Progenitor cell of endocrine pancreas (in vitro differentiated cells): Measurements from ENCODE around the gene TMPO. TPM values are rescaled to one million over a fixed set of nuclear protein-coding genes. Genes with fewer than 3 reads are reported as not detected.
"Not testable (repeated sequence)": the region's sequence is repeated elsewhere in the genome, so short reads cannot be mapped to it uniquely, and the experiment has no call there.

Experiments used
- DNase-seq: peaks from one replicate; pipeline ENCODE4 v3.0.0; 2021; ENCODE audit warnings: low spot score; ENCODE audit not compliant: unreplicated experiment
- H3K27ac Mint-ChIP-seq: 2 replicates; pipeline ENCODE4 v1.8.0; 2021; ENCODE audit warnings: mild to moderate bottlenecking, moderate library complexity, mixed read lengths
- H3K27me3 Mint-ChIP-seq: 2 replicates; pipeline ENCODE4 v1.8.0; 2021; ENCODE audit warnings: mixed read lengths
- H3K36me3 Mint-ChIP-seq: 2 replicates; pipeline ENCODE4 v1.8.0; 2022; ENCODE audit warnings: mixed read lengths; ENCODE audit not compliant: insufficient read depth
- H3K4me1 Mint-ChIP-seq: 2 replicates; pipeline ENCODE4 v1.8.0; 2021; ENCODE audit warnings: low read depth, mixed read lengths
- H3K4me3 Mint-ChIP-seq: 2 replicates; pipeline ENCODE4 v1.8.0; 2021; ENCODE audit warnings: low read depth, mild to moderate bottlenecking, moderate library complexity, mixed read lengths
- H3K9me3 Mint-ChIP-seq: 2 replicates; pipeline ENCODE4 v1.8.0; 2021; ENCODE audit warnings: low read depth, mixed read lengths
- CTCF ChIP-seq: fragments of 200-600 bp; sonication (generic); IDR thresholded peaks from one replicate; pipeline ENCODE4 v1.5.0; 2021; ENCODE audit warnings: antibody characterized with exemption, mild to moderate bottlenecking; ENCODE audit not compliant: unreplicated experiment
- total RNA-seq: library from RNA; stranded (reverse); gene quantifications from 2 replicates; pipeline ENCODE4 v1.2.1, GENCODE V29; 2021

The TMPO gene
- total RNA-seq, 1 donor from 2014 or later = 203 TPM

- Mint-ChIP-seq H3K27ac (peak overlapping the region; percentile 99), H3K4me3 (peak overlapping the region; percentile 89), H3K4me1 (peaks cover 10% of the 10 kb centered on the region), H3K27me3 (no peaks in the 10 kb centered on the region), H3K9me3 (no peaks in the 10 kb centered on the region), H3K36me3 (peaks cover 3% of the 10 kb centered on the region)
- peak; percentile 88 for DNase-seq
- TF ChIP-seq CTCF = no peak
These were observed 12.1 kb upstream of the TMPO start for GRCh38 chr12:98503342-98503591.

- peaks cover 3% of the 10 kb centered on the region for H3K36me3 Mint-ChIP-seq
- peak; percentile 86 for DNase-seq
- H3K4me3 Mint-ChIP-seq = peak overlapping the region; percentile 89
- no peaks in the 10 kb centered on the region for H3K9me3 Mint-ChIP-seq
- no peak for TF ChIP-seq CTCF
- H3K27me3 Mint-ChIP-seq = no peaks in the 10 kb centered on the region
- peaks cover 10% of the 10 kb centered on the region for H3K4me1 Mint-ChIP-seq
- peak overlapping the region; percentile 99 for H3K27ac Mint-ChIP-seq
These were observed 11.6 kb upstream of the TMPO start for GRCh38 chr12:98503592-98504367.

GRCh38 chr12:98504368-98504617 is 11.1 kb upstream of the TMPO start:
- Mint-ChIP-seq H3K9me3 (no peaks in the 10 kb centered on the region), H3K4me3 (peak overlapping the region; percentile 89), H3K27ac (peak overlapping the region; percentile 99), H3K36me3 (peaks cover 3% of the 10 kb centered on the region), H3K27me3 (no peaks in the 10 kb centered on the region), H3K4me1 (peaks cover 14% of the 10 kb centered on the region)
- no peak for DNase-seq
- no peak for TF ChIP-seq CTCF

- Mint-ChIP-seq H3K36me3 (peaks cover 1% of the 10 kb centered on the region), H3K27ac (no peak overlapping the region), H3K4me1 (peaks cover 18% of the 10 kb centered on the region), H3K4me3 (no peak overlapping the region), H3K27me3 (no peaks in the 10 kb centered on the region), H3K9me3 (no peaks in the 10 kb centered on the region)
- no peak for TF ChIP-seq CTCF
- DNase-seq = no peak
These were observed 6.3 kb upstream of the TMPO start for GRCh38 chr12:98509063-98509462.

GRCh38 chr12:98511806-98512205 is 3.6 kb upstream of the TMPO start:
- not testable (repeated sequence) for H3K4me3 Mint-ChIP-seq, H3K27me3 Mint-ChIP-seq, DNase-seq, H3K36me3 Mint-ChIP-seq, H3K27ac Mint-ChIP-seq, H3K9me3 Mint-ChIP-seq
- H3K4me1 Mint-ChIP-seq = peaks cover 20% of the 10 kb centered on the region

GRCh38 chr12:98513379-98514322 is 1.7 kb upstream of the TMPO start:
- H3K27me3 Mint-ChIP-seq = no peaks in the 10 kb centered on the region
- H3K27ac Mint-ChIP-seq = peak overlapping the region; percentile 100
- DNase-seq = no peak
- peaks cover 23% of the 10 kb centered on the region for H3K4me1 Mint-ChIP-seq
- H3K4me3 Mint-ChIP-seq = peak overlapping the region; percentile 96
- no peak for TF ChIP-seq CTCF
- peaks cover 1% of the 10 kb centered on the region for H3K36me3 Mint-ChIP-seq
- no peaks in the 10 kb centered on the region for H3K9me3 Mint-ChIP-seq
